HG03025 (cell line): ENCODE results near the gene PSENEN.
"Not testable (repeated sequence)": the region's sequence is repeated elsewhere in the genome, so short reads cannot be mapped to it uniquely, and the experiment has no call there.

ENCODE experiments used
- ATAC-seq: cut with Tn5 transposase; IDR thresholded peaks from one replicate; pipeline ENCODE4 v1.9.1; 2021; ENCODE audit warnings: mild to moderate bottlenecking, moderate library complexity; ENCODE audit not compliant: unreplicated experiment, low FRiP score

The PSENEN gene

GRCh38 chr19:35786299-35787160, 41.1 kb downstream of the PSENEN start:
- no peak for ATAC-seq

GRCh38 chr19:35787227-35787799, 41.9 kb downstream of the PSENEN start:
- ATAC-seq, result no peak

- ATAC-seq, result no peak
Measured at GRCh38 chr19:35788205-35788960, 42.9 kb downstream of the PSENEN start.

- no peak for ATAC-seq
Measured at GRCh38 chr19:35789195-35789977, 43.9 kb downstream of the PSENEN start.

- ATAC-seq, result no peak
Measured at GRCh38 chr19:35789978-35790944, 44.8 kb downstream of the PSENEN start.

- ATAC-seq, result no peak
Measured at GRCh38 chr19:35790981-35791813, 45.7 kb downstream of the PSENEN start.

GRCh38 chr19:35791814-35792279, 46.4 kb downstream of the PSENEN start:
- no peak for ATAC-seq

DNA sequence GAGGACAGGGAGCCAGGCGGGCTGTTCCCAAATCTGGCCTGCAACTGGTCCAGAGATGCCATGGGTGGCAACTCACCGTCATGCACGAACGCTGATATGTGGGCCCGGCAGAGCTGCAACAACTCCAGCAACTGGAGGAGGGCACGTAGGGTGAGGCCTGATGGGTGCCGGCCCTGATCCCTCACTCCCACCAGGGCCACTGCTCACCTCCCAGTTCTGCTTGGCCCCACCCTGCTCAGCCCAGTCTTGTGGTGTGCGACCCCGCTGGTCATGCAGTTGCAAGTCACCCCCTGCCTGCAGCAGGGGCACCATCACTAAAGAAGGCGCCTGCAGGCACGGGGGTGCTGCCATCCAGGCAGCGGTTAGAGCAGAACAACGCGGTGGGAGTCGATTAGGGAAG, 46.9 kb downstream of the PSENEN start:
- no peak for ATAC-seq

GRCh38 chr19:35792888-35793287, 47.4 kb downstream of the PSENEN start:
- no peak for ATAC-seq

GRCh38 chr19:35793381-35794165, 48.1 kb downstream of the PSENEN start:
- no peak for ATAC-seq

DNA sequence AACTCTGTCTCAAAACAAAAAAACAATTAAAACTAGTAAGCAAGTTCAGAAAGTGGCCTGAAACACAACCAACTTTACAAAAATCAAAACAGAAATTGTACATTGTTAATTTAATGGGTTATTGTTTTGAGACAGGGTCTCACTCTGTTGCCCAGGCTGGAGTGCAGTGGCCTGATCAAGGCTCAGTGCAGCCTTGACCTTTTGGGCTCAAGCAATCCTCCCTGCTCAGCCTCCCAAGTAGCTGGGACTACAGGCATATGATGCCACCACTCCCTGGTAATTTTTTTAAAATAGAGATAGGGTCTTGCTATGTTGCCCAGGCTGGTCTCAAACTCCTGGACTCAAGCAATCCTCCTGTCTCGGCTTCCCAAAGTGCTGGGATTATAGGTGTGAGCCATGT, 50.1 kb downstream of the PSENEN start:
- ATAC-seq, result not testable (repeated sequence)
